HepG2 (cell line): Measurements from ENCODE around the gene TAGLN. TPM values are rescaled to one million over a fixed set of nuclear protein-coding genes. Genes with fewer than 3 reads are reported as not detected.
A peak's percentile ranks its signal among the peaks of the same experiment; 100 is the strongest.

ENCODE experiments used
- MAF1 ChIP-seq: sonication (generic); formaldehyde crosslinking; IDR thresholded peaks from 2 replicates; pipeline ENCODE4 v1.5.0; 2020; ENCODE audit warnings: missing genetic modification reagents, borderline replicate concordance
- MIER3 ChIP-seq: IDR thresholded peaks from 2 replicates; pipeline ENCODE4 v1.6.1; 2016; ENCODE audit warnings: missing compliant biosample characterization, borderline replicate concordance
- SRY ChIP-seq: sonication (generic); formaldehyde crosslinking; IDR thresholded peaks from 2 replicates; pipeline ENCODE4 v1.8.0; 2022; ENCODE audit warnings: mild to moderate bottlenecking, missing genetic modification reagents
- TSC22D2 ChIP-seq: sonication (generic); formaldehyde crosslinking; IDR thresholded peaks from 2 replicates; pipeline ENCODE4 v1.5.1; 2020; ENCODE audit warnings: missing genetic modification reagents, mild to moderate bottlenecking, borderline replicate concordance
- XRCC5 ChIP-seq: fragments of 200-400 bp; formaldehyde crosslinking; optimal IDR thresholded peaks from 2 replicates; pipeline ENCODE3; 2017; ENCODE audit warnings: mild to moderate bottlenecking, low read length
- ZNF34 ChIP-seq: sonication (generic); formaldehyde crosslinking; IDR thresholded peaks from 2 replicates; pipeline ENCODE4 v1.4.0; 2020; ENCODE audit warnings: mild to moderate bottlenecking, missing genetic modification reagents, borderline replicate concordance
- ZNF552 ChIP-seq: sonication (generic); formaldehyde crosslinking; IDR thresholded peaks from 2 replicates; pipeline ENCODE4 v1.9.0; 2022; ENCODE audit warnings: missing genetic modification reagents, mild to moderate bottlenecking, borderline replicate concordance
- ZNF687 ChIP-seq: sonication (generic); formaldehyde crosslinking; IDR thresholded peaks from 2 replicates; pipeline ENCODE4 v1.5.1; 2020; ENCODE audit warnings: mild to moderate bottlenecking, missing genetic modification reagents, moderate library complexity
- ZNF770 ChIP-seq: sonication (generic); formaldehyde crosslinking; IDR thresholded peaks from 2 replicates; pipeline ENCODE4 v1.5.0; 2020; ENCODE audit warnings: mild to moderate bottlenecking, missing genetic modification reagents
- ZXDC ChIP-seq: sonication (generic); formaldehyde crosslinking; IDR thresholded peaks from 2 replicates; pipeline ENCODE4 v1.5.0; 2020; ENCODE audit warnings: mild to moderate bottlenecking, missing genetic modification reagents
- polyA plus RNA-seq, 8 experiments: library from polyadenylated mRNA; depleted of rRNA in 3 of 8; stranded (reverse) in 7 of 8; unstranded in 1 of 8; fragments of >200 nt; fragmentation: Illumina TruSeq in 4 of 8; extraction: Trizol in 4 of 8; gene quantifications; 2 replicates each; pipeline versions ENCODE4 v1.2.1 to v1.2.3, GENCODE V29; 2011 to 2016; ENCODE audit warnings: low read depth in 4 of 8, missing spikeins in 1 of 8, mixed read lengths in 1 of 8; ENCODE audit not compliant: insufficient read depth in 1 of 8
- total RNA-seq, 5 experiments: library from RNA; depleted of rRNA; stranded (reverse); fragments of >200 nt; fragmentation: Illumina TruSeq; extraction: Trizol; gene quantifications; 2 replicates each; pipeline ENCODE4 v1.2.3, GENCODE V29; 2016; ENCODE audit warnings: low read depth in 1 of 5
- TF ChIP-seq, protein P1 (sequence below): sonication (generic); formaldehyde crosslinking; IDR thresholded peaks from 2 replicates; pipeline ENCODE4 v1.5.0; 2020; ENCODE audit warnings: mild to moderate bottlenecking, missing genetic modification reagents
- TF ChIP-seq, protein P2 (sequence below): sonication (generic); formaldehyde crosslinking; IDR thresholded peaks from 2 replicates; pipeline ENCODE4 v1.4.0; 2020; ENCODE audit warnings: mild to moderate bottlenecking, low read depth, missing genetic modification reagents

TAGLN gene
- total and polyA plus RNA-seq, 2 of the 13 experiments (the other 11 are each of a cell fraction or from before 2014, with no cell fraction given), result 12.6 to 75.4 TPM

GRCh38 chr11:117180661-117181585, 18.2 kb upstream of the TAGLN start (continued):
- TF ChIP-seq ZNF552 (CRISPR knock-in tag) (no peak), MAF1 (no peak), ZNF770 (CRISPR knock-in tag) (peak; percentile 65), SRY (CRISPR knock-in tag) (no peak), ZXDC (CRISPR knock-in tag) (no peak), TSC22D2 (CRISPR knock-in tag) (no peak), XRCC5 (peak; percentile 83), ZNF34 (CRISPR knock-in tag) (no peak), MIER3 (CRISPR knock-in tag) (no peak), ZNF687 (peak; percentile 80)
- TF ChIP-seq, protein P1, sequence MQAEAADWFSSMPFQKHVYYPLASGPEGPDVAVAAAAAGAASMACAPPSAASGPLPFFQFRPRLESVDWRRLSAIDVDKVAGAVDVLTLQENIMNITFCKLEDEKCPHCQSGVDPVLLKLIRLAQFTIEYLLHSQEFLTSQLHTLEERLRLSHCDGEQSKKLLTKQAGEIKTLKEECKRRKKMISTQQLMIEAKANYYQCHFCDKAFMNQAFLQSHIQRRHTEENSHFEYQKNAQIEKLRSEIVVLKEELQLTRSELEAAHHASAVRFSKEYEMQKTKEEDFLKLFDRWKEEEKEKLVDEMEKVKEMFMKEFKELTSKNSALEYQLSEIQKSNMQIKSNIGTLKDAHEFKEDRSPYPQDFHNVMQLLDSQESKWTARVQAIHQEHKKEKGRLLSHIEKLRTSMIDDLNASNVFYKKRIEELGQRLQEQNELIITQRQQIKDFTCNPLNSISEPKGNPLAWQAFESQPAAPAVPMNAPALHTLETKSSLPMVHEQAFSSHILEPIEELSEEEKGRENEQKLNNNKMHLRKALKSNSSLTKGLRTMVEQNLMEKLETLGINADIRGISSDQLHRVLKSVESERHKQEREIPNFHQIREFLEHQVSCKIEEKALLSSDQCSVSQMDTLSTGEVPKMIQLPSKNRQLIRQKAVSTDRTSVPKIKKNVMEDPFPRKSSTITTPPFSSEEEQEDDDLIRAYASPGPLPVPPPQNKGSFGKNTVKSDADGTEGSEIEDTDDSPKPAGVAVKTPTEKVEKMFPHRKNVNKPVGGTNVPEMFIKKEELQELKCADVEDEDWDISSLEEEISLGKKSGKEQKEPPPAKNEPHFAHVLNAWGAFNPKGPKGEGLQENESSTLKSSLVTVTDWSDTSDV (CRISPR knock-in tag), result peak; percentile 73; the same call in 1 of the 2 replicates
- TF ChIP-seq, protein P2, sequence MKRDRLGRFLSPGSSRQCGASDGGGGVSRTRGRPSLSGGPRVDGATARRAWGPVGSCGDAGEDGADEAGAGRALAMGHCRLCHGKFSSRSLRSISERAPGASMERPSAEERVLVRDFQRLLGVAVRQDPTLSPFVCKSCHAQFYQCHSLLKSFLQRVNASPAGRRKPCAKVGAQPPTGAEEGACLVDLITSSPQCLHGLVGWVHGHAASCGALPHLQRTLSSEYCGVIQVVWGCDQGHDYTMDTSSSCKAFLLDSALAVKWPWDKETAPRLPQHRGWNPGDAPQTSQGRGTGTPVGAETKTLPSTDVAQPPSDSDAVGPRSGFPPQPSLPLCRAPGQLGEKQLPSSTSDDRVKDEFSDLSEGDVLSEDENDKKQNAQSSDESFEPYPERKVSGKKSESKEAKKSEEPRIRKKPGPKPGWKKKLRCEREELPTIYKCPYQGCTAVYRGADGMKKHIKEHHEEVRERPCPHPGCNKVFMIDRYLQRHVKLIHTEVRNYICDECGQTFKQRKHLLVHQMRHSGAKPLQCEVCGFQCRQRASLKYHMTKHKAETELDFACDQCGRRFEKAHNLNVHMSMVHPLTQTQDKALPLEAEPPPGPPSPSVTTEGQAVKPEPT (CRISPR knock-in tag), result no peak
